Measurements from ENCODE around the gene CMIP.

DNA sequence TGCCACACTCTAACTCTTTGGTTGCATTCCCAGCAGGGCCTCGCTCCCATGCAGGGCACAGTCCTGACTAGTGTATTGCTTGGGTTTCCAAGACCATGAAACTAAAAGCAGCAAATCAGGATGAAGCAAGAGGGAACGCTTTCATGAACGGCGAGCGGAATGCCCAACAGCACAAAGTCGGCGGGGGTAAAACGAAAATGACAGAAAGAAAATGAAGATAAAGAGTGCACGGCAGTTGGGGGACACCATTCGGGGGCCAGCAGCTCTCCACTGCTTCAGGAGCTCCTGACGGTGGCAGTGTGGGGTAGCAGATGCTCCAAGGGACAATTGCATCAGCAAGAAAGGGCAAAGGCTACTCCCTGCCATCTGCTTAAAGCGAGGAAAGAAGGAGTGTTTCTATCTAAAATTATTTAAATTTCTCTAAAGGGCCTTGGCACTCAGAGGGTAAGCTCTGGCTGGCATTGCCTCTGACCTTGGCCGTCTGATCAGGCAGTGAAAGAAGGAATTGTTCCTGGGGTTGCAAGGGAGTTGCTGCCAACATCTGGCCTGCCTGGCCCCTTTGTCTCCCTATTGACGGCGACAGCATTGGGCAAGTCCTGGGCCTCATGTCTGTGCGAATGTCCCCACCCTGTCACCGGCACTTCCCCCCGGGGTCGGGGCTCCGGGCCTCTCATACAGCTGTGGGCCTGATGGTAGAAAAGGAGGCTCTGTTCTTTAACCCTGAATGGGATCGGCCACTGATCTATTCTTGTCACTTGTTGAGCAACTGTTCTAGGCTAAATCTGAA is 138.2 kb downstream of the CMIP start:
- TF ChIP-seq, protein P1, sequence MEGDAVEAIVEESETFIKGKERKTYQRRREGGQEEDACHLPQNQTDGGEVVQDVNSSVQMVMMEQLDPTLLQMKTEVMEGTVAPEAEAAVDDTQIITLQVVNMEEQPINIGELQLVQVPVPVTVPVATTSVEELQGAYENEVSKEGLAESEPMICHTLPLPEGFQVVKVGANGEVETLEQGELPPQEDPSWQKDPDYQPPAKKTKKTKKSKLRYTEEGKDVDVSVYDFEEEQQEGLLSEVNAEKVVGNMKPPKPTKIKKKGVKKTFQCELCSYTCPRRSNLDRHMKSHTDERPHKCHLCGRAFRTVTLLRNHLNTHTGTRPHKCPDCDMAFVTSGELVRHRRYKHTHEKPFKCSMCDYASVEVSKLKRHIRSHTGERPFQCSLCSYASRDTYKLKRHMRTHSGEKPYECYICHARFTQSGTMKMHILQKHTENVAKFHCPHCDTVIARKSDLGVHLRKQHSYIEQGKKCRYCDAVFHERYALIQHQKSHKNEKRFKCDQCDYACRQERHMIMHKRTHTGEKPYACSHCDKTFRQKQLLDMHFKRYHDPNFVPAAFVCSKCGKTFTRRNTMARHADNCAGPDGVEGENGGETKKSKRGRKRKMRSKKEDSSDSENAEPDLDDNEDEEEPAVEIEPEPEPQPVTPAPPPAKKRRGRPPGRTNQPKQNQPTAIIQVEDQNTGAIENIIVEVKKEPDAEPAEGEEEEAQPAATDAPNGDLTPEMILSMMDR (conservative IDR thresholded peaks at IDR 0.05; ENCODE audit: low read depth, low read length): no peak
- no peak for TF ChIP-seq EZH2 (IDR thresholded peaks at IDR 0.05; ENCODE audit: low read length, unreplicated experiment)
